Stimulated activated CD8-positive, alpha-beta memory T cell treated with anti-CD3 and anti-CD28 coated beads, Interleukin-7, amount 100 ng/mL, for 24 hours (primary cell): ENCODE measurements around the gene CDC34.
A peak's percentile ranks its signal among the peaks of the same experiment; 100 is the strongest.
"Not testable (repeated sequence)": the region's sequence is repeated elsewhere in the genome, so short reads cannot be mapped to it uniquely, and the experiment has no call there.

Experiments used
- DNase-seq: peaks from one replicate; pipeline ENCODE4 v3.0.0-alpha.2; 2020; ENCODE audit warnings: low read depth

Gene CDC34

GRCh38 chr19:573519-573825 is 41.9 kb downstream of the CDC34 start:
- DNase-seq, result no peak

- DNase-seq, result no peak
Measured at GRCh38 chr19:574658-575526, 43.3 kb downstream of the CDC34 start.

GRCh38 chr19:575527-576506 is 44.3 kb downstream of the CDC34 start:
- no peak for DNase-seq

- no peak for DNase-seq
Measured at GRCh38 chr19:576768-577438, 45.3 kb downstream of the CDC34 start.

GRCh38 chr19:577439-578392 is 46.2 kb downstream of the CDC34 start:
- no peak for DNase-seq

- no peak for DNase-seq
Measured at GRCh38 chr19:579111-579841, 47.7 kb downstream of the CDC34 start.

GRCh38 chr19:579842-580155 is 48.2 kb downstream of the CDC34 start:
- DNase-seq, result no peak

- DNase-seq, result no peak
Measured at GRCh38 chr19:580274-580835, 48.8 kb downstream of the CDC34 start.

- no peak for DNase-seq
Measured at GRCh38 chr19:581399-582111, 50.0 kb downstream of the CDC34 start.

GRCh38 chr19:582497-583197 is 51.1 kb downstream of the CDC34 start:
- no peak for DNase-seq

- DNase-seq, result no peak
Measured at GRCh38 chr19:583198-583967, 51.8 kb downstream of the CDC34 start.

GRCh38 chr19:583968-584239 is 52.3 kb downstream of the CDC34 start:
- DNase-seq, result no peak

- peak; percentile 30 for DNase-seq
Measured at GRCh38 chr19:584240-585001, 52.9 kb downstream of the CDC34 start.

GRCh38 chr19:585146-585545 is 53.6 kb downstream of the CDC34 start:
- not testable (repeated sequence) for DNase-seq

GRCh38 chr19:585551-586110 is 54.1 kb downstream of the CDC34 start:
- DNase-seq, result no peak

- peak; percentile 44 for DNase-seq
Measured at GRCh38 chr19:588093-588740, 56.7 kb downstream of the CDC34 start.
